Activated naive CD4-positive, alpha-beta T cell treated with anti-CD3 and anti-CD28 coated beads for 36 hours (primary cell): Measurements from ENCODE around the gene LHFPL3. TPM values are rescaled to one million over a fixed set of nuclear protein-coding genes. Genes with fewer than 3 reads are reported as not detected.

Experiments used
- CTCF ChIA-PET: fragments of 350-600 bp; sonication (Branson Sonifier 250); formaldehyde crosslinking; loops from one replicate; lab custom pipeline; 2021; ENCODE audit warnings: antibody characterized with exemption; lab: Charles Lee
- DNase-seq: peaks from one replicate; pipeline ENCODE4 v3.0.0-alpha.2; 2020
- H3K27ac Mint-ChIP-seq: one replicate; pipeline ENCODE4 v1.8.0; 2021; ENCODE audit warnings: mild to moderate bottlenecking, mixed read lengths
- H3K27me3 Mint-ChIP-seq: one replicate; pipeline ENCODE4 v1.8.0; 2021; ENCODE audit warnings: low read depth, mixed read lengths
- H3K36me3 Mint-ChIP-seq: one replicate; pipeline ENCODE4 v1.8.0; 2021; ENCODE audit warnings: low read depth, mixed read lengths
- H3K4me1 Mint-ChIP-seq: one replicate; pipeline ENCODE4 v1.8.0; 2021; ENCODE audit warnings: low read depth, mixed read lengths
- H3K4me3 Mint-ChIP-seq: one replicate; pipeline ENCODE4 v1.8.0; 2021; ENCODE audit warnings: mild to moderate bottlenecking, moderate library complexity, mixed read lengths
- H3K9me3 Mint-ChIP-seq: one replicate; pipeline ENCODE4 v1.8.0; 2021; ENCODE audit warnings: mixed read lengths
- intact Hi-C: fragments of 100-400 bp; cut with micrococcal nuclease; formaldehyde crosslinking; loops from one replicate; pipeline ENCODE4 v1.15.1; 2023
- total RNA-seq, 2 experiments: library from RNA; stranded (reverse); gene quantifications; one replicate each; pipeline ENCODE4 v1.2.3, GENCODE V29; 2021

Gene LHFPL3
- total RNA-seq, 2 experiments from 2014 or later = not detected

GRCh38 chr7:104642560-104642959, 314.2 kb downstream of the LHFPL3 start:
- Mint-ChIP-seq H3K27ac (no peak overlapping the region), H3K9me3 (no peaks in the 10 kb centered on the region)
- intact Hi-C loops = no loop called here

GRCh38 chr7:104643587-104644217, 315.3 kb downstream of the LHFPL3 start:
- CTCF ChIA-PET = interaction anchor here (0.6 to 3.7 kb wide), 10 partner anchors 9 to 1021 kb away, joined by 3 to 18 read pairs (median 3); no protein-coding TSS in a partner anchor
- Mint-ChIP-seq H3K4me1 (no peaks in the 10 kb centered on the region), H3K9me3 (no peaks in the 10 kb centered on the region), H3K4me3 (no peak overlapping the region), H3K27ac (no peak overlapping the region), H3K36me3 (no peaks in the 10 kb centered on the region), H3K27me3 (peaks cover 19% of the 10 kb centered on the region)
- intact Hi-C loops = loop anchor here (1.0 kb wide), 2 partner anchors 205 to 275 kb away; no protein-coding TSS in a partner anchor
- DNase-seq = peak; percentile 12

More at GRCh38 chr7:104642560-104642959, 314.2 kb downstream of the LHFPL3 start:
- CTCF ChIA-PET = interaction anchor here (1.1 to 3.7 kb wide), 4 partner anchors 12 to 278 kb away, joined by 3 to 18 read pairs (median 5); no protein-coding TSS in a partner anchor
- Mint-ChIP-seq H3K4me3 (no peak overlapping the region), H3K36me3 (no peaks in the 10 kb centered on the region), H3K4me1 (no peaks in the 10 kb centered on the region), H3K27me3 (peaks cover 14% of the 10 kb centered on the region)
- DNase-seq = no peak

- DNase-seq = no peak
Observed at GRCh38 chr7:104650991-104651640, 322.7 kb downstream of the LHFPL3 start.

GRCh38 chr7:104652434-104652833, 324.0 kb downstream of the LHFPL3 start:
- Mint-ChIP-seq H3K27me3 (peaks cover 6% of the 10 kb centered on the region), H3K4me3 (no peak overlapping the region), H3K9me3 (no peaks in the 10 kb centered on the region), H3K27ac (no peak overlapping the region), H3K36me3 (no peaks in the 10 kb centered on the region), H3K4me1 (no peaks in the 10 kb centered on the region)
- no peak for DNase-seq
- CTCF ChIA-PET = interaction anchor here (1.2 kb wide), 2 partner anchors 9 to 196 kb away, joined by 3 to 4 read pairs; no protein-coding TSS in a partner anchor
- intact Hi-C loops = no loop called here

More at GRCh38 chr7:104650991-104651640, 322.7 kb downstream of the LHFPL3 start:
- Mint-ChIP-seq H3K36me3 (no peaks in the 10 kb centered on the region), H3K27me3 (peaks cover 10% of the 10 kb centered on the region), H3K9me3 (no peaks in the 10 kb centered on the region), H3K4me1 (no peaks in the 10 kb centered on the region), H3K27ac (no peak overlapping the region), H3K4me3 (no peak overlapping the region)
- CTCF ChIA-PET = no interaction called here
- intact Hi-C loops = no loop called here

GRCh38 chr7:104652865-104653264, 324.5 kb downstream of the LHFPL3 start:
- no peaks in the 10 kb centered on the region for H3K9me3 Mint-ChIP-seq
- intact Hi-C loops = no loop called here
- H3K27me3 Mint-ChIP-seq = peaks cover 6% of the 10 kb centered on the region
- DNase-seq = no peak
- H3K36me3 Mint-ChIP-seq = no peaks in the 10 kb centered on the region
- no peaks in the 10 kb centered on the region for H3K4me1 Mint-ChIP-seq
- H3K27ac Mint-ChIP-seq = no peak overlapping the region
- H3K4me3 Mint-ChIP-seq = no peak overlapping the region
- CTCF ChIA-PET = interaction anchor here (1.2 kb wide), 2 partner anchors 9 to 195 kb away, joined by 3 to 4 read pairs; no protein-coding TSS in a partner anchor

GRCh38 chr7:104653825-104654401, 325.5 kb downstream of the LHFPL3 start:
- intact Hi-C loops = no loop called here
- H3K27me3 Mint-ChIP-seq = peaks cover 2% of the 10 kb centered on the region
- CTCF ChIA-PET = interaction anchor here (0.7 to 0.8 kb wide), 2 partner anchors 10 to 230 kb away, joined by 3 read pairs; no protein-coding TSS in a partner anchor

GRCh38 chr7:104655592-104655991, 327.2 kb downstream of the LHFPL3 start:
- H3K4me3 Mint-ChIP-seq = no peak overlapping the region
- CTCF ChIA-PET = no interaction called here
- no peak for DNase-seq
- no peaks in the 10 kb centered on the region for H3K36me3 Mint-ChIP-seq
- no peaks in the 10 kb centered on the region for H3K4me1 Mint-ChIP-seq
- H3K27me3 Mint-ChIP-seq = peaks cover 5% of the 10 kb centered on the region
- no peaks in the 10 kb centered on the region for H3K9me3 Mint-ChIP-seq
- intact Hi-C loops = no loop called here
- H3K27ac Mint-ChIP-seq = no peak overlapping the region

More at GRCh38 chr7:104653825-104654401, 325.5 kb downstream of the LHFPL3 start:
- no peak for DNase-seq
- Mint-ChIP-seq H3K9me3 (no peaks in the 10 kb centered on the region), H3K27ac (no peak overlapping the region), H3K36me3 (no peaks in the 10 kb centered on the region), H3K4me1 (no peaks in the 10 kb centered on the region), H3K4me3 (no peak overlapping the region)

GRCh38 chr7:104656467-104656866, 328.1 kb downstream of the LHFPL3 start:
- H3K4me1 Mint-ChIP-seq = no peaks in the 10 kb centered on the region
- no peaks in the 10 kb centered on the region for H3K36me3 Mint-ChIP-seq
- peaks cover 5% of the 10 kb centered on the region for H3K27me3 Mint-ChIP-seq
- no peak for DNase-seq
- CTCF ChIA-PET = no interaction called here
- H3K4me3 Mint-ChIP-seq = no peak overlapping the region
- H3K27ac Mint-ChIP-seq = no peak overlapping the region
- H3K9me3 Mint-ChIP-seq = no peaks in the 10 kb centered on the region
- intact Hi-C loops = no loop called here

GRCh38 chr7:104657134-104657533, 328.7 kb downstream of the LHFPL3 start:
- no peak for DNase-seq
- no peak overlapping the region for H3K4me3 Mint-ChIP-seq
- no peaks in the 10 kb centered on the region for H3K4me1 Mint-ChIP-seq
- no peak overlapping the region for H3K27ac Mint-ChIP-seq
- H3K9me3 Mint-ChIP-seq = no peaks in the 10 kb centered on the region
- H3K27me3 Mint-ChIP-seq = peaks cover 3% of the 10 kb centered on the region
- no peaks in the 10 kb centered on the region for H3K36me3 Mint-ChIP-seq
- CTCF ChIA-PET = no interaction called here
- intact Hi-C loops = no loop called here

- Mint-ChIP-seq H3K27ac (no peak overlapping the region), H3K9me3 (no peaks in the 10 kb centered on the region), H3K4me3 (no peak overlapping the region), H3K4me1 (no peaks in the 10 kb centered on the region), H3K27me3 (peaks cover 3% of the 10 kb centered on the region), H3K36me3 (no peaks in the 10 kb centered on the region)
- intact Hi-C loops = no loop called here
- no peak for DNase-seq
- CTCF ChIA-PET = interaction anchor here (0.7 kb wide), 1 partner anchor 61 kb away, joined by 3 read pairs; no protein-coding TSS in a partner anchor
Observed at GRCh38 chr7:104661575-104661974, 333.2 kb downstream of the LHFPL3 start.

- no peak for DNase-seq
- no peak overlapping the region for H3K4me3 Mint-ChIP-seq
- CTCF ChIA-PET = no interaction called here
- H3K4me1 Mint-ChIP-seq = no peaks in the 10 kb centered on the region
- H3K27me3 Mint-ChIP-seq = peaks cover 3% of the 10 kb centered on the region
- no peaks in the 10 kb centered on the region for H3K36me3 Mint-ChIP-seq
- no peaks in the 10 kb centered on the region for H3K9me3 Mint-ChIP-seq
- intact Hi-C loops = no loop called here
- no peak overlapping the region for H3K27ac Mint-ChIP-seq
Observed at GRCh38 chr7:104664648-104665047, 336.2 kb downstream of the LHFPL3 start.

- Mint-ChIP-seq H3K4me3 (no peak overlapping the region), H3K9me3 (no peaks in the 10 kb centered on the region), H3K36me3 (no peaks in the 10 kb centered on the region), H3K4me1 (no peaks in the 10 kb centered on the region), H3K27me3 (peaks cover 12% of the 10 kb centered on the region), H3K27ac (no peak overlapping the region)
- intact Hi-C loops = no loop called here
- DNase-seq = no peak
- CTCF ChIA-PET = interaction anchor here (0.6 kb wide), 1 partner anchor 37 kb away, joined by 5 read pairs; no protein-coding TSS in a partner anchor
Observed at GRCh38 chr7:104677587-104677986, 349.2 kb downstream of the LHFPL3 start.
